Vagina (tissue), 2 donors: ENCODE data around the gene PTPN1.

ENCODE experiments used
- POLR2A ChIP-seq, 2 donors: fragments of 450-650 bp; IDR thresholded peaks; one replicate each; pipeline ENCODE4 v1.6.1; 2017; ENCODE audit warnings: antibody characterized with exemption in 2 of 2, mild to moderate bottlenecking in 2 of 2, moderate library complexity in 2 of 2
- POLR2AphosphoS5 ChIP-seq, 2 donors: sonication (generic); formaldehyde crosslinking; IDR thresholded peaks; one replicate each; pipeline ENCODE4 v1.9.0; 2017; ENCODE audit warnings: antibody characterized with exemption in 2 of 2, mild to moderate bottlenecking in 2 of 2, low read depth in 1 of 2; ENCODE audit not compliant: insufficient read depth in 1 of 2
- TF ChIP-seq, protein P1 (sequence below), 3 experiments: fragments of 450-650 bp in 2 of 3; fragments of 200-600 bp in 1 of 3; sonication (generic) in 1 of 3; IDR thresholded peaks; one replicate each; pipeline ENCODE4 v1.5.1; 2017 to 2019; ENCODE audit warnings: antibody characterized with exemption in 3 of 3, mild to moderate bottlenecking in 2 of 3, moderate library complexity in 2 of 3

DNA sequence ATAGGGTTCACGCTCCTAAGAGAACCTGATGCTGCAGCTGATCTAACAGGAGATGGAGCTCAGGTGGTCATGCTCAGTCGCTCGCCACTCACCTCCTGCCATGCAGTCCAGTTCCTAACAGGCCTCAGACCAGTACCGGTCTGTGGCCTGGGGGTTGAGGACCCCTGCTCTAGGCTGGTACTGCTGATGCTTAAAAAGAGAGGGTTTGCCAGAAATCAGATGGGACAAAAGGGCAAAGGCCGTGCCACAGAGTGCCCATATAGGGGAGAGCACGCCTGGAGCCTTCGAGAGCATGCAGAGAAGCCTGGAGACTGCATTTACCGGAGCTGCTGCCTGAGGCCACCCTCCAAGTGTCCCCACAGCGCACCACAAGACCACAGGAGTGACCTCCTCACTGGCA lies 75.5 kb downstream of the PTPN1 start:
- no peak for TF ChIP-seq POLR2A (IDR thresholded peaks at IDR 0.05)
- TF ChIP-seq, protein P1, sequence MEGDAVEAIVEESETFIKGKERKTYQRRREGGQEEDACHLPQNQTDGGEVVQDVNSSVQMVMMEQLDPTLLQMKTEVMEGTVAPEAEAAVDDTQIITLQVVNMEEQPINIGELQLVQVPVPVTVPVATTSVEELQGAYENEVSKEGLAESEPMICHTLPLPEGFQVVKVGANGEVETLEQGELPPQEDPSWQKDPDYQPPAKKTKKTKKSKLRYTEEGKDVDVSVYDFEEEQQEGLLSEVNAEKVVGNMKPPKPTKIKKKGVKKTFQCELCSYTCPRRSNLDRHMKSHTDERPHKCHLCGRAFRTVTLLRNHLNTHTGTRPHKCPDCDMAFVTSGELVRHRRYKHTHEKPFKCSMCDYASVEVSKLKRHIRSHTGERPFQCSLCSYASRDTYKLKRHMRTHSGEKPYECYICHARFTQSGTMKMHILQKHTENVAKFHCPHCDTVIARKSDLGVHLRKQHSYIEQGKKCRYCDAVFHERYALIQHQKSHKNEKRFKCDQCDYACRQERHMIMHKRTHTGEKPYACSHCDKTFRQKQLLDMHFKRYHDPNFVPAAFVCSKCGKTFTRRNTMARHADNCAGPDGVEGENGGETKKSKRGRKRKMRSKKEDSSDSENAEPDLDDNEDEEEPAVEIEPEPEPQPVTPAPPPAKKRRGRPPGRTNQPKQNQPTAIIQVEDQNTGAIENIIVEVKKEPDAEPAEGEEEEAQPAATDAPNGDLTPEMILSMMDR (IDR thresholded peaks at IDR 0.05) = no peak
- TF ChIP-seq POLR2AphosphoS5 (IDR thresholded peaks at IDR 0.05; ENCODE audit: insufficient read depth in 1 of 2, low read depth in 1 of 2) = no peak
